ENCODE results near the gene SH3RF3. TPM values are rescaled to one million over a fixed set of nuclear protein-coding genes. Genes with fewer than 3 reads are reported as not detected.

Gene SH3RF3
- total RNA-seq, 1 experiment from 2014 or later, result 4.9 TPM

DNA sequence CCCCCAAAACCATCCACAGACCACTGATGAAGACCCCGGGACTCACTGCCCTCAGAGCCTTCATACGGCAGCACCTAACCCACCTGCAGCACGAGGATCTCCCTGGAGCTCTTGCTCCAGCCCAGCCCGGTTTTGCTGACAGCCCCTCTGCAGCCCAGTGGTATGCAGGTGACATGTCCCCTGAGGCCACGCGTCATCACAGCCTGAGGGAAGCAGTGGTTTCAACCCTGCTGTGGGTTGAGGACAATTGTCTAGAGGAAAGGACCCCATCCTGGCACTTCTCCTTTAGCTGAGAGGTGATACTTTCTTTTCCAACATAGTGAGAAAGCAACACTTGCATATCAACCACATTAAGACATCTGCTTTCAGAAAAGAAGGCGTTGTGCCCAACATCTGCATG, 350.8 kb downstream of the SH3RF3 start:
- in situ Hi-C loops (cut with HindIII; ENCODE audit: low pct_unique_long_range_greater_than_20kb, low sequenced_read_pairs) (no loop called here), intact Hi-C loops (cut with micrococcal nuclease; ENCODE audit: unreplicated experiment) (no loop called here)
- Histone ChIP-seq H3K4me1 (ENCODE audit: control insufficient read depth, insufficient read depth, low read length) (no peaks in the 10 kb centered on the region), H3K9me3 (ENCODE audit: control insufficient read depth, insufficient read depth, low read depth, low read length) (no peaks in the 10 kb centered on the region), H3K36me3 (ENCODE audit: control insufficient read depth, insufficient read depth, low read length) (no peaks in the 10 kb centered on the region), H3K27me3 (ENCODE audit: control insufficient read depth, insufficient read depth, low read length) (no peaks in the 10 kb centered on the region), H3K27ac (ENCODE audit: low read length) (no peak overlapping the region), H3K4me3 (ENCODE audit: low read depth in 2 of 2, low read length in 2 of 2) (no peak overlapping the region)
- no peak for DNase-seq (ENCODE audit: low read depth, low spot score)
- ChIA-PET CTCF (no interaction called here), POLR2A (no interaction called here)
- no peak for ATAC-seq
- TF ChIP-seq TCF7L2 (IDR thresholded peaks at IDR 0.05; ENCODE audit: low read depth, low read length) (no peak), CTCF (IDR thresholded peaks at IDR 0.05) (no peak), SIN3A (IDR thresholded peaks at IDR 0.05; ENCODE audit: borderline replicate concordance, insufficient read depth, low read depth, low read length) (no peak), POLR2AphosphoS5 (IDR thresholded peaks at IDR 0.05; ENCODE audit: low read depth, low read length) (no peak)
- TF ChIP-seq, protein P1, sequence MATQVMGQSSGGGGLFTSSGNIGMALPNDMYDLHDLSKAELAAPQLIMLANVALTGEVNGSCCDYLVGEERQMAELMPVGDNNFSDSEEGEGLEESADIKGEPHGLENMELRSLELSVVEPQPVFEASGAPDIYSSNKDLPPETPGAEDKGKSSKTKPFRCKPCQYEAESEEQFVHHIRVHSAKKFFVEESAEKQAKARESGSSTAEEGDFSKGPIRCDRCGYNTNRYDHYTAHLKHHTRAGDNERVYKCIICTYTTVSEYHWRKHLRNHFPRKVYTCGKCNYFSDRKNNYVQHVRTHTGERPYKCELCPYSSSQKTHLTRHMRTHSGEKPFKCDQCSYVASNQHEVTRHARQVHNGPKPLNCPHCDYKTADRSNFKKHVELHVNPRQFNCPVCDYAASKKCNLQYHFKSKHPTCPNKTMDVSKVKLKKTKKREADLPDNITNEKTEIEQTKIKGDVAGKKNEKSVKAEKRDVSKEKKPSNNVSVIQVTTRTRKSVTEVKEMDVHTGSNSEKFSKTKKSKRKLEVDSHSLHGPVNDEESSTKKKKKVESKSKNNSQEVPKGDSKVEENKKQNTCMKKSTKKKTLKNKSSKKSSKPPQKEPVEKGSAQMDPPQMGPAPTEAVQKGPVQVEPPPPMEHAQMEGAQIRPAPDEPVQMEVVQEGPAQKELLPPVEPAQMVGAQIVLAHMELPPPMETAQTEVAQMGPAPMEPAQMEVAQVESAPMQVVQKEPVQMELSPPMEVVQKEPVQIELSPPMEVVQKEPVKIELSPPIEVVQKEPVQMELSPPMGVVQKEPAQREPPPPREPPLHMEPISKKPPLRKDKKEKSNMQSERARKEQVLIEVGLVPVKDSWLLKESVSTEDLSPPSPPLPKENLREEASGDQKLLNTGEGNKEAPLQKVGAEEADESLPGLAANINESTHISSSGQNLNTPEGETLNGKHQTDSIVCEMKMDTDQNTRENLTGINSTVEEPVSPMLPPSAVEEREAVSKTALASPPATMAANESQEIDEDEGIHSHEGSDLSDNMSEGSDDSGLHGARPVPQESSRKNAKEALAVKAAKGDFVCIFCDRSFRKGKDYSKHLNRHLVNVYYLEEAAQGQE (IDR thresholded peaks at IDR 0.05; ENCODE audit: insufficient read depth in 1 of 2, low read depth in 2 of 2, low read length in 1 of 2), result no peak
- BruUV-seq (replicated peaks), result no TSS peak

GRCh38 chr2:109480486-109481195, 351.6 kb downstream of the SH3RF3 start:
- DNase-seq (ENCODE audit: low read depth, low spot score), result no peak
- ATAC-seq, result no peak
- intact Hi-C loops (cut with micrococcal nuclease; ENCODE audit: unreplicated experiment), result no loop called here
- no peak for TF ChIP-seq POLR2AphosphoS5 (IDR thresholded peaks at IDR 0.05; ENCODE audit: low read depth, low read length)
- no peak for TF ChIP-seq CTCF (IDR thresholded peaks at IDR 0.05)
- TF ChIP-seq TCF7L2 (IDR thresholded peaks at IDR 0.05; ENCODE audit: low read depth, low read length), result no peak
- TF ChIP-seq, protein P1 (IDR thresholded peaks at IDR 0.05; ENCODE audit: insufficient read depth in 1 of 2, low read depth in 2 of 2, low read length in 1 of 2), result no peak
- no peak for TF ChIP-seq SIN3A (IDR thresholded peaks at IDR 0.05; ENCODE audit: borderline replicate concordance, insufficient read depth, low read depth, low read length)
- H3K36me3 ChIP-seq (ENCODE audit: control insufficient read depth, insufficient read depth, low read length), result no peaks in the 10 kb centered on the region
- POLR2A ChIA-PET, result no interaction called here
- no TSS peak for BruUV-seq (replicated peaks)
- H3K4me3 ChIP-seq (ENCODE audit: low read depth in 2 of 2, low read length in 2 of 2), result no peak overlapping the region
- CTCF ChIA-PET, result no interaction called here
- no peaks in the 10 kb centered on the region for H3K4me1 ChIP-seq (ENCODE audit: control insufficient read depth, insufficient read depth, low read length)
- in situ Hi-C loops (cut with HindIII; ENCODE audit: low pct_unique_long_range_greater_than_20kb, low sequenced_read_pairs), result no loop called here
- no peak overlapping the region for H3K27ac ChIP-seq (ENCODE audit: low read length)
- no peaks in the 10 kb centered on the region for H3K27me3 ChIP-seq (ENCODE audit: control insufficient read depth, insufficient read depth, low read length)
- H3K9me3 ChIP-seq (ENCODE audit: control insufficient read depth, insufficient read depth, low read depth, low read length), result no peaks in the 10 kb centered on the region

Data from Panc1 (cell line).